ENCODE data around the gene PIH1D1.

PIH1D1 gene

DNA sequence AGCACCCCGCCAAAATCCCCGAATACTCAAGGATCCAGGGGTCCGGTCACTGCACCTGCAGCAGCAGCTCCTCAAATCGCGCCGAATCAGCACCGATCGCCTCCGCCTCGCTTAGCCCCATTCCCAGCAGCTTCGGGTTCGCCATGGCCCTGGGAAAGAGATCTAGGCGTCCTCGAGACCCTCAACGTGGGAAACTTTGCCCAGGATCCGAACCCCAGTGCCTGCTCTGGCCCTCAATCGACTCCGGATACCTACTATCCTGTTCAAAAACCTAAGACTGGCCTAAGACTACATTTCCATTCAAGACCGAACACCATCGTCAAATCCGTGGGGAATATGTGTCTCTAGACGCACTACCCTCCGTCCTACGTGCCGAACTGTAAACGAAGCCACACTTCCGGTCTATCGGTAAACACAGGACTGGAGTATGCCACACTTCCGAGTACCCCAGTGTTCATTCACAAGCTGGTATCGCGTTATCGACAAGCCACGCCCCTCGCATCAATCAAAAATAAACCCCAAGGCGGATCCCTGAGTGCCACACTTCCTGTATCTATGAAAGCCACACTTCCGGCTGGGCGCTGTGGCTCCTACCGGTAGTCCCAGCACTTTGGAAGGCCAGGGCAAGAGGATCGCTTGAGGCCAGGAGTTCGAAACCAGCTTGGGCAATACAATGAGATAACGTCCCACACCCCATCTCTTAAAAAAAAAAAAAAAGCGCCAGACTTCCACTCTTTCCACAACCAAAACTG, at the start of gene PIH1D1:
Gene PIH1D1 (minus strand): TSS at position 385 of the 752 bp plus-strand sequence. CDS start 240 bp downstream, at position 145.
- DNase-seq (ENCODE audit: low read depth): peak; percentile 100

DNA sequence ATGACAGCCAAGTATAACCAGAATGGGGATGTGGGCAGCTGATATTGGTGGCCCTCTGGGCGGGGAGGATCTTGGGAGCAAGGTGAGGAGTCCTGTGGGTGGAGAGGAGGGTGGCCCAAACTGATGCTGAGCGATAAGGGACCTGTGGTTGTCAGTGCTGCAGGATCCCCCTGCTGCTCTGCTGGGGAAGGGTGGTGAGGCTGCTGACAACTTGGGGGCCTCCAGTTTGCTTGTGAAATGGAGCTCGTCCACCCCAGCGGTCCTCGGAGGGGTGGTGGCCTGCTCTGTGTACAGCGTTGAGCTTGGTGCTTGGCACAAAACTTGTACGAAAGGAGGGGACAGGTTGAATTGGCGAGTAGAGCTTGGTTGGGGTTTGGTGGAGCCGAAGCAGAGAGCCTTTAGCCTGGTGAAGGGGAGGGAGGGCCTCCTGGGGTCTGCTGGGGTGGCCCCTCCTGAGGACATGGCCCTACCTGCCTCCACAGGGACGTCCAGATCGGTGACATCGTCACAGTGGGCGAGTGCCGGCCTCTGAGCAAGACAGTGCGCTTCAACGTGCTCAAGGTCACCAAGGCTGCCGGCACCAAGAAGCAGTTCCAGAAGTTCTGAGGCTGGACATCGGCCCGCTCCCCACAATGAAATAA, 47.5 kb upstream of the PIH1D1 start:
- DNase-seq (ENCODE audit: low read depth): no peak

DNA sequence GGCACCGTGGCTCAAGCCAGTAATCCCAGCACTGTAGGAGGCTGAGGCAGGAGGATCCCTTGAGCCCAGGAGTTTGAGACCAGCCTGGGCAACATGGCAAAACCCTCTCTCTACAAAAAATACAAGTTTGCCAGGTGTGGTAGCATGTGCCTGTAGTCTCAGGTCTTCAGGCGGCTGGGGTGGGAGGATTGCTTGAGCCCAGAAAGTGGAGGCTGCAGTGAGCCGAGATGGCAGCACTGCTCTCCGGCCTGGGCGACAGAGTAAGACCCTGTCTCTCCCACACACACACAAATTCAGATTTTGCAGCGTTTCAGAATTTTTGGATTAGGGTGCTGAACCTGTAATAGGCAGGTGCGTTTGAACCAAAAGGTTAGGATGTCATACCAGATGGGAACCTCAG, 46.9 kb upstream of the PIH1D1 start:
- DNase-seq (ENCODE audit: low read depth): no peak

DNA sequence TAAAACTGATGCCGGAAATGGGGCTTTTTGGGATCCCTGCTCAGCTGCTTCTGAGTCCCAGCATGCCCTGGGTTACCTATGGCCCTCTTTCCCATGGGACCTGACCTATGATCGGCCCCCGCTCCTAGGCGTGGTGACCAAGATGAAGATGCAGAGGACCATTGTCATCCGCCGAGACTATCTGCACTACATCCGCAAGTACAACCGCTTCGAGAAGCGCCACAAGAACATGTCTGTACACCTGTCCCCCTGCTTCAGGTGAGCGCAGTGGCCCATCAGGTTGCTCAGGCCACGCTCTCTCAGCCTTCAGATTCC, 46.1 kb upstream of the PIH1D1 start:
- no peak for DNase-seq (ENCODE audit: low read depth)

DNA sequence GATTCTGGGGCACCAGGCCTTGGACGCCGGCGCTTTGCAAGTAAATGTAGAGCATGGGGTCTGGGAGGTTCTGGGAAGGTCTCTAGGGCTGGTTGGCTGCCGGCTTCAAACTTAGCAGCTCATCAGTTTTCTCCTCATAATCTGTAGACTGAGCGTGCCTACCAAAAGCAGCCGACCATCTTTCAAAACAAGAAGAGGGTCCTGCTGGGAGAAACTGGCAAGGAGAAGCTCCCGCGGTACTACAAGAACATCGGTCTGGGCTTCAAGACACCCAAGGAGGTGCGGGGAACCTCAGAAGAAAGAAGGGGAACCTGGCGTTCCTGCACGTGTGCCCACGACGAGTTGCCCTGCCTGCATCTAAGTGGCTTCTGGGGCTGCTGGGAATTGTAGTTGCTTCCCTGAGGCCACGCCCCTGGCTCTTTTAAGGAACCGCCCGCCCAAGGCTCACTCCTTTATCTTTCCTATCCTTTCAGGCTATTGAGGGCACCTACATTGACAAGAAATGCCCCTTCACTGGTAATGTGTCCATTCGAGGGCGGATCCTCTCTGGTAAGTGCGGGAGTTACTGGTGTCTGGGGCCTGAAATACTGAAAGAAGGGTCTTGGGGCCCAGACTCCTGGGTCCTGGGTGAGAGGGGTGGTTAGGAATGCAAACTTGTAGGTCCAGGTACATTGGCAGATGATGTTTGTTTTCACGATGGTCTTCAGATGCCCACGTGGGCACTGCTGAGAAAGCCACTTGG, 45.6 kb upstream of the PIH1D1 start:
- peak; percentile 71 for DNase-seq (ENCODE audit: low read depth)

DNA sequence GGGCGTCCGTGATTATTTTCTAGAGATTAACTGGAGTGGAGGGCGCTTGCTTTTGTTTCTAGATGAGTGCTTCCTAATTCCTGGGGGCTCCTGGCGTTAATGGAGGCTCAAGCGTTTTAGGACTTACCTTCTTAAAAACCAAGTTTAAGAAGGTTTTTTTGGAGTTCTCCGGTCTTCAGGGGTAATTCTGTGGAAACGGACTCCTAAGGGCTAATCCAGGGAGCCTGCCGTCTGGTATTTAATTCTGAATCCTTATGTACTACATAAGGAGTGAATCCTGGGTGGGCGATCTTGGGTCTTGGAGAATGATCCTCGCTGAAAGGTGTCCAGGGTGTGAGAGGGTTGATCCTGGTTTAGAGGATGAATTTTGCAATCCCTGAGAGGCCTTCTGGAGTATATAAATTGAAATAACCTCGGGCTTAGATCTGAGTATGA, 45.0 kb upstream of the PIH1D1 start:
- no peak for DNase-seq (ENCODE audit: low read depth)

DNA sequence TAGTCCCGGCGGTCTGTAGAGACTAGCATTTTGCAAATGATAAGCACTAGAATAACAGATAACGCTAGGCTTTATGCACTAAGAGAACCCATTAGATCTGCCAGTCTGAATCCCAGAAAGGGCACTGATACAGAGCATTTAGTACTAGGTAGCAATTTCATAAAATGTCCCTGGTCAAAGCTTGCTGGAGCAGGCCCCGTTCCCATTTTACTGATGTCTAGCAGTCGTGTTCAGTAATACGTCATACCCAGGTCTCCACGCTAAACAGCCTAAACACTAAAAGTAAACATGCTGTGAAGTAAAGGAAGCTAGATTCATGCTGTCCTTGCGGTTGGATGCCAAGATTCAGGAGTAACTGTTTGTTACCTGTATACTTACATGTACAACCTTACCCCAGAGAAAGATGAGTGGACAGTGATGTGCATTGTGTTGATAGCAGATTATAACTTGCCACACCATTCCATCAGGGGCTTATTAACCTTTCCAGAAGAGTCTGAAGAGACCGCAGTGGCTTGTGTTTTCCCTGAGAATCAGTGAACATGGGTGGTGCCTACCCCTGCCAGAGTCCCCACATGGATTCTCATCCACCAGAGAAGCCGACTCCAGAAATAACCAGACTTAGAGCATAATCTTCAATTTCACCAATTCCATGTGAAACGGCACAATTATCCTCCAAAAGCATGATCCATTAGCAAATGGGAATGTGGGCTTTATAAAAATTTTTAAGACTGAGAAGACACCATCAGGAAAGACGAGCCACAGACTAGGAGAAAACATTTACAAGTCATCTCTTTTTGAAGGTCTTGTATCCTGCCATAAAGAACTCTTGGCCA, 41.2 kb upstream of the PIH1D1 start:
- DNase-seq (ENCODE audit: low read depth): no peak

DNA sequence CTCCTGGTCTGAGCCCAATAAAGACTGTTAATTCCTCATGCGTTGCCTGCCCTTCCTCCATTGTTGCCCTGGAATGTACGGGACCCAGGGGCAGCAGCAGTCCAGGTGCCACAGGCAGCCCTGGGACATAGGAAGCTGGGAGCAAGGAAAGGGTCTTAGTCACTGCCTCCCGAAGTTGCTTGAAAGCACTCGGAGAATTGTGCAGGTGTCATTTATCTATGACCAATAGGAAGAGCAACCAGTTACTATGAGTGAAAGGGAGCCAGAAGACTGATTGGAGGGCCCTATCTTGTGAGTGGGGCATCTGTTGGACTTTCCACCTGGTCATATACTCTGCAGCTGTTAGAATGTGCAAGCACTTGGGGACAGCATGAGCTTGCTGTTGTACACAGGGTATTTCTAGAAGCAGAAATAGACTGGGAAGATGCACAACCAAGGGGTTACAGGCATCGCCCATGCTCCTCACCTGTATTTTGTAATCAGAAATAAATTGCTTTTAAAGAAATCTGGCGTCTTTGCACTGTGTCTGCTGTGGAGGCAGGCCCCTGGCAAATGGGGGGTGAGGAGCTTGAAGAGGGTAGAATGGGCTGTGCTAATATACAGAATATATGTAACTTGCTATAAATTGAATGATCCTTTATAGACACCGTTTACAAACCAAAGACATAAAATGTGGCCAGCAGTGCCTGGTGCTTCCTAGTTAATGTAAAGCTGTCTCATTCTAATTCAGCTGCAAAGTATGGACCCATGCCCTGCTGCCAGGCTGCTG, 40.4 kb upstream of the PIH1D1 start:
- DNase-seq (ENCODE audit: low read depth): no peak

DNA sequence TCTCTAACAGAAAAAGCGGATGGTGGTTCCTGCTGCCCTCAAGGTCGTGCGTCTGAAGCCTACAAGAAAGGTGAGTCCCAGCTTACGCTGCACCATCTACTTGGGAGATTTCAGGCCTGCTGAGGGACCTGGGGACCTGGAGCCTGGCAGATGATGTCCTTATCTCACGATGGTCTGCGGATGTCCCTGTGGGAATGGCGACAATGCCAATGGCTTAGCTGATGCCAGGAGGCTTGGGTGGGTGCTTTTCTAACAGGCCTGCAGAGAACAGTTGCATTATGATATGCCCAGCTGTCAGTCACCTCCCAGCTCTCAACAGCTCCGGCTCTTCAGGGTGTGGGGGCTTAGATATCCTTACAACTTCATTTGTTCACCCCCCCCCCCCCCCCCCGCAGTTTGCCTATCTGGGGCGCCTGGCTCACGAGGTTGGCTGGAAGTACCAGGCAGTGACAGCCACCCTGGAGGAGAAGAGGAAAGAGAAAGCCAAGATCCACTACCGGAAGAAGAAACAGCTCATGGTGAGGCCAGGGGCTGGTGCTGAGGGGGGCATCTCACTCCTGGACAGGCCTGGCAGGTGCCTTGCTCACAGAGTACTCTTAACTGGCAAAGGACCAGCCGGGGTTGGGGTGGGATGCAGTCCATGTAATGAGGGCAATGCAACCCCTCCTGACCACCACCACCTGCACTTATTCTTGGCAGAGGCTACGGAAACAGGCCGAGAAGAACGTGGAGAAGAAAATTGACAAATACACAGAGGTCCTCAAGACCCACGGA, 39.6 kb upstream of the PIH1D1 start:
- no peak for DNase-seq (ENCODE audit: low read depth)

DNA sequence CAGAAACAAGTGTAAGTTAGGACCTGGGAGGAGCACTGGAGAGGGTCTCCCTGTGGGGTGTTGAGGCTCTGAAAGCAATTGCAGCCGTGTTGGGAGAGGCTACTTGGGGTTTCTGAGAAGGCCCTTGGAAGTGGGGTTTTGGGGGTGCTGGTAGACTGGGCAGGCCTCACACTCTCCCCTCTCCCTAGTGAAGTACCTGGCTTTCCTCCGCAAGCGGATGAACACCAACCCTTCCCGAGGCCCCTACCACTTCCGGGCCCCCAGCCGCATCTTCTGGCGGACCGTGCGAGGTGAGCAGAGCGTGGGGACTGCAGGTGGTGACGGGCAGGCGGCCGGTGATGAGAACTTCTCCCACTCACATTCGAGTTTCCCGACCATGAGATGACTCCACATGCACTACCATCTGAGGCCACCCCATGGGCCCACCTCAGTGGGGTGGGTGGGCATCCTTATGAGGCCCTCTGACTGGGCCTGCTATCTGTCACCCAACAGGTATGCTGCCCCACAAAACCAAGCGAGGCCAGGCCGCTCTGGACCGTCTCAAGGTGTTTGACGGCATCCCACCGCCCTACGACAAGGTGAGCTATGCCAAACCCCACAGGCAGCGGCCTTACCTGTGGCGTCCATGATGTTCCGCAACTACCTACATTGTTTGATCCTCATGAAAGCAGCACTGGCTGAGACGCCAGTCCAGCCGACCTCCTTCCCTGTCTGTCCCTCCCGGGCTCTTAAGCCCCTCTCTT, 38.8 kb upstream of the PIH1D1 start:
- DNase-seq (ENCODE audit: low read depth): no peak

DNA sequence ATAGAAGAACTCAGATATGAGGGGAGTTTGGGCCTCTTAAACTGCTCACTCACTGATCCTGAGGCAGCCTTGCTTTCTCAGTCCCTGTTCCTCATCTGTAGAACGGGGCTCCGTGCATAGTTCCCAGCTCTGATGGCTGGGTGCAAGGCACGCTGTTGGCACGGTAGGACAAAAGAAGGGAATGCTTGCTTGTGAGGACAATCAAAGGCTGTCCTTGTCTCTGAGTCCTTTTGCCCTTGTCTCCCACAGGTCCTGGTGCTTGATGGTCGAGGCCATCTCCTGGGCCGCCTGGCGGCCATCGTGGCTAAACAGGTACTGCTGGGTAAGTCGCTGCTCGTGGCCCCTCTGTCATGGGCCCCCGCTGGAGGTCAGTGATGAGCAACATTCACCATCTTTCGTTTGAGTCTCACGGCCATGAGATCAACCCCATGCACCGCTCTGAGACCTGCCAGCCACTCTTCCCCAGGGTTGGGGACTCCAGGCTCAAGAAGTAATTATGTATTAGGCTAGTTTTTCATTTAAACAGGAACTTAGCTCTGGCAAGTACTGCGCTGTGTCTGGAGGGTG, 38.1 kb upstream of the PIH1D1 start:
- DNase-seq (ENCODE audit: low read depth): no peak

DNA sequence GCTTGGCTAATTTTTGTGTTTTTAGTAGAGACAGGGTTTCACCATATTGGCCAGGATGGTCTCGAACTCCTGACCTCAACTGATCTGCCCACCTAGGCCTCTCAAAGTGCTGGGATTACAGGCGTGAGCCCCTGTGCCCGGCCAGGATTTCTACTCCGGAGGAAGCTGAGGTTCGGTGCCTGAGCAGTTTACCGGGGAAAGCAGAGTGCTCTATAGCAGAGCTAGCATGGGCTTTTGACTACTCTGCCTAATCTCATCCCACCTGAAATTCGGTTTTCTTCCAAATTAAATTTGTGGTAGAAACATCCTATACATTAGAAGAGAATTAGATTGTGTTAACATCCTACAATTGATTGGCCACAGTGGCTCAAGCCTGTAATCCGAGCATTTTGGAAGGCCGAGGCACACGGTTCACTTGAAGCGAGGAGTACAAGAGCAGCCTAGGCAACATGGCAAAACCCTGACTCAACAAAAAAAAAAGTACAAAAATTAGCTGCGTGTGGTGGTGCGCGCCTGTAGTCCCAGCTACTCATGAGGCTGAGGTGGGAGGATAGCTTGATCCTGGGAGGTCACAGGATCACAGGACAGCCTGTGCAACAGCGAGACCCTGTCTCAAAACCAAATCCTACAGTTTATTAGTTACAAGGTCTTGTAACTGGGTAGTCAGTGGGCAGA, 37.4 kb upstream of the PIH1D1 start:
- no peak for DNase-seq (ENCODE audit: low read depth)

DNA sequence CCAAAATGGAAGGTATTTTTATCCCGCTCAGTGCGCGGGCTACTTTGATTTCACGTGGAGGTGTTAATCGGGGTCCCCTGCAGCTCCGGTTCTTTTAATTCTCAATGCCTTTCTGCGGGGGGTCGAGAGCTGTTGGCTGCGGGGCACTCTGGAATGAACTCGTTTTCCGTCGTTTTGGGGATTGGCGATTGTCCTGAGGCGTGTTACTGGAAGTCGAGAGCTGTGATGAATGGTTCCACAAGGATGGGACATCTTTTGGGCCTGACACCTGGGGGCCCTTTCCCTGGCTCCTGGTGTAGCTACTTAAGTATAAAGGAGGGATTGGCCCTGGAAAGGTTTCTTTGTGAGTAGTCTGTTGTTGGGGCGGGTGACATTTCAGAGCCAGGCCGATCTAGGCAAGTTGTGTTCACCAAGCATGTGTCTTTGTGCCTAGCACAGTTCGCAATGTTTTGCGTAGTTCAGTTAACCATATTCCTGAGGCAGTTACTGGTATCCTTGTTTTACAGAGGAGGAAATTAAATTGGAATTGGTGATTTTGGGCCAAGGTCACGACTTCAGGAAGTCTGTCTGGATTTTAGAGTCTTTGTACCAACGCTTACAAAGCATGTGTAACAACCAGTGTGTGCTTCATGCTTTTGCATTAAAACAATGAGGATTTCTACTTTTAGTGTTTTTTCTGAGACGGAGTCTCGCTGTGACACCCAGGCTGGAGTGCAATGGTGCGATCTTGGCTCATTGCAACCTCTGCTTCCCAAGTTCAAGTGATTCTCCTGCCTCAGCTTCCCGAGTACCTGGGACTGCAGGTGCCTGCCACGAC, 36.6 kb upstream of the PIH1D1 start:
- no peak for DNase-seq (ENCODE audit: low read depth)

DNA sequence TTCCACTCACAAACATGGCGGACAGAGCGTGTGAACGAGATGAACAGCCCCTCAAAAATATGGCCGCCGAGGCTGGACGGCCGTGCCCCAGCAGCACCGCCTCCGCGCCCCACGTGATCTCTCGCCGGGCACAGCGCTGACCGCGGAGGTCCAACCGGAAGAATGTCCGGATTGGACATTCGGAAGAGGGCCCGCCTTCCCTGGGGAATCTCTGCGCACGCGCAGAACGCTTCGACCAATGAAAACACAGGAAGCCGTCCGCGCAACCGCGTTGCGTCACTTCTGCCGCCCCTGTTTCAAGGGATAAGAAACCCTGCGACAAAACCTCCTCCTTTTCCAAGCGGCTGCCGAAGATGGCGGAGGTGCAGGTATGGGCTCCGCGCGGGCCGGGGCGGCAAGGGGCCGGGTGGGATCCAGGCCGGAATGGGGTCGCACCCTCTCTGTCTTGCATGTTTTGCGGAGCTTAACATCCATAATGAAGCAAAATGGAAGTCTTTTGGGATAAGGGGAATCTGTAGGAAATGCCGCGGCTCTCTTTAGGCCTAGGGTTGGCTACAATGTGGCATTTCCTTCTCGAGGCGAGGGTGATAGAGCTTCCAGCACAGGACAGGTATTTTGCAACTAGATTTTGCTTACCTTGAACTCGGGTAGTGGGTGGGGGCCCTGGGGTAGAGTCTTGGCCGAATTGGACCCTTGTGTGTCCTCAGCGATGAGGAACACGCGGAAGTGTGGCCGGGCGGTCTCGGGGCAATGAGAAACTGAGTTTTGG, 35.8 kb upstream of the PIH1D1 start, which contains the start of gene RPL13A:
Gene RPL13A (plus strand): TSS at position 332 of the 769 bp plus-strand sequence. CDS start 22 bp downstream, at position 354.
- peak; percentile 99 for DNase-seq (ENCODE audit: low read depth)

DNA sequence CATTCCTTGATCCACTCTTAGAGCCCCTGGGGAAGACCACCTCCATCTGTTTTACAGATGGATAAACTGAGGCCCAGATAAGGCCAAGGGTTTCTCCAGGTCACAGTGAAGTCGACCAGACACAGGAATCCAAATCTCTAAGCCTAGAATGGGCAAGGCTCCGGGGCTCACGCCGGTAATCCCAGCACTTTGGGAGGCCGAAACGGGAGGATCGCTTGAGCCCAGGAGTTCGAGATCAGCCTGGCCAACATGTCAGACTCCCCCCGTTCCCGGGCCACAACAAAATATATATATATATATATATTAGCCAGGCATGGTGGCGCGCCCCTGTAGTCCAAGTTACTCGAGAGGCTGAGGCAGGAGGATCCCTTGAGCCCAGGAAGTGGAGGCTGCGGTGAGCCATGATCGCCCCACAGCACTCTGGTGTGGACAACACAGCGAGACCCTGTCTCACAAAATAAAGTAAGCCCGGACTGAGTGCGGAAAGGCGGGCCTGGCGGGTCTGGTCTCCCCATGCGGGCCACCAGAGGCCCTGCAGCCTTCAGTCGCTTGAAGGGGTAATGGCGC, 35.2 kb upstream of the PIH1D1 start:
- DNase-seq (ENCODE audit: low read depth): no peak

DNA sequence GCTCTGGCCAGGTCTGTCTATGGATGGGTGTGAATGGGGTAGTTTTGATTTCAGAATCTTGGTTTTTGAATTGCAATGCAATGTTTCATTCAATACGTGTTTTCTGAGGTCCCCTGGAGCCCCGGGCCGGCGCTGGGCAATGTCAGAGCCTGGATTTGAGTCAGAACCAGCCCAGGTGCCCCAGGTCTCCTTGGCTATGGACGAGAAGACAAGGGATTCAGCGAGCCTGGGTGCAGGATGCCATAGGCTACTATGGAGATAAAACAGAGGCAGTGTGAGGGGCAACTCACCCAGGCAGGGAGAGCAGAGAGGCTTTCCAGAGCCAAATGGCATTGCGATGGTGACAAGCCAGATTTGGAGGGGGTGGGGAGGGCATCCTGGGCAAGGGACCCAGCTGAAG, 34.6 kb upstream of the PIH1D1 start:
- no peak for DNase-seq (ENCODE audit: low read depth)
